NCI-H774 (cell line): Measurements from ENCODE around the gene IQCN.
A peak's percentile ranks its signal among the peaks of the same experiment; 100 is the strongest.
"Not testable (repeated sequence)": the region's sequence is repeated elsewhere in the genome, so short reads cannot be mapped to it uniquely, and the experiment has no call there.

Experiments used
- DNase-seq: peaks from one replicate; lab custom pipeline; 2025; lab: John Stamatoyannopoulos, UW

The IQCN gene

GRCh38 chr19:18214779-18215433 is 59.3 kb downstream of the IQCN start:
- DNase-seq, result no peak

DNA sequence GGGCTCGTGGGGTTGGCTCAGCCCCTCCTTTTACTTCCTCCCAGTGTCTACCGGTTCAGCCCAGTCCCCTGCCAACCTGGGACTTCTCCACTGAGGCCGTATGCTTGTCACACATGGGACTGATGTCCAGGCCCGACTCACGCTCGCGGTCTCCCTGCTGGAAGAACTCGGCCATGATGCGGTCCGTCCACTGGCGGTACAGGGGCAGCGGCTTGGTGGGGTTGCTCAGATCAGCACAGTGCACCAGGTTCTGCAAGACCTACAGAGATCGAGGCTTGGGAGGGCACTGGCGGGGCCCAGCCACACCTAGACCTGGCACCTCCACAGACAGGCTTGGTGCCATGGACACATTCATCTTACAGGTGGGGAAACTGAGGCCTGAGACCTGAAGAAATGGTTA is 62.6 kb downstream of the IQCN start:
- no peak for DNase-seq

DNA sequence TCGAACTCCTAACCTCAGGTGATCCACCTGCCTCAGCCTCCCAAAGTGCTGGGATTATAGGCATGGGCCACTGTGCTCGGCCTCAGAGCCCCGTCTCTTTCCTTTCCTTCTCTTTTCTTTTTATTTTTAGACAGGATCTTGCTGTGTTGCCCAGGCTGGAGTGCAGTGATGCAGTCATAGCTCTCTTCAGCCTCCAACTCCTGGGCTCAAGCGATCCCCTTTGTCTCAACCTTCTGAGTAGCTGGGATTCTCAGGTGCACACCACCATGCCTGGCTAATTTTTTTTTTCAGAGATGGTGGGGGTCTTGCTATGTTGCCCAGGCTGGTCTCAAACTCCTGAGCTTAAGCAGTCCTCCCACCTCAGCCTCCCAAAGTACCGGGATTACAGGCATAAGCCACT is 64.3 kb downstream of the IQCN start:
- DNase-seq, result not testable (repeated sequence)

DNA sequence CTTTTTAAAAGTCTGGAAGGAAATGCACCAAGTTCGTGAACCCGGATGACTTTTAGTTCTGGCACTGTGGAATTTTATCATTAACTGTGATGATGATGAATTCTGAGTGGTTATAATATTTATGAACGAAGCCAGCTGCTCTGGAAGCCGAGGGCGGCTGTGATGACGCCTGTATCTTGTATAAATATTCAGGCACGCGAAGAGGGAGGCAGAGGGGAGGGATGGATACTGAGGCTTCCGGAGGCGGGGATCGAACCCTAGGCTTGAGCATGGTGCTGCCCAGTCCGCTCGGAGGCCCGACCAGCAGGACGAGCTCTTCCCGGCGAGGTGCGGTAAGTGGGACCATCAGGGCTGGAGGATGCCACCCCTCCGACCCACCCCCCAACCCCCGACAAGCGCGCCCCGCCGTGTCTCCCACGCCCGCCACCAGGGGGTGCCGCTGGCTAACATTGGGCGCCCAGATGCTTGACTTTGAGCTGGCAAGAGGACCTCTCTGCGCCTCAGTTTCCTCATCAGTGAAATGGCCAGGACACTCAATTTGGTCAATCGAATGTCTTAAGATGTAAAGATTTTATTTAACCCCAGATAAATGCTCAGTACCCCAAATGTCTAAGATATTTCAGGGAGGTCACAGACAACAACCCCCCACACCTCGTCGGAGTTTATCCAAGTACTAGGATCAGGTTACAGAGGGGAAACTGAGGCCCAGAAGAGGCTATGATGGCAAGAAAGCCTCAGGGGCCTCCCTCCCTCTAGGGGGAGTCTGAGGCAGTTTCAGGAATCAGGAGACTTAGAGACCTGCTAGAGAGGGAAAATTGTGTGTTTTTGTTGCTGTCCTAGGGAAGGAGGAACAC is 65.9 kb downstream of the IQCN start:
- DNase-seq, result peak; percentile 6
